Glutamatergic neuron (in vitro differentiated cells): ENCODE measurements around the gene CYBB. TPM values are rescaled to one million over a fixed set of nuclear protein-coding genes. Genes with fewer than 3 reads are reported as not detected.

Source experiments
- DNase-seq: peaks from one replicate; pipeline ENCODE4 v3.0.0; 2022
- H3K27ac Mint-ChIP-seq: one replicate; pipeline ENCODE4 v1.8.0; 2020; ENCODE audit warnings: mild to moderate bottlenecking, mixed read lengths, inconsistent platforms; ENCODE audit not compliant: unreplicated experiment
- H3K27me3 Mint-ChIP-seq: one replicate; pipeline ENCODE4 v1.8.0; 2020; ENCODE audit warnings: mild to moderate bottlenecking, moderate library complexity, mixed read lengths, inconsistent platforms; ENCODE audit not compliant: unreplicated experiment
- H3K36me3 Mint-ChIP-seq: one replicate; pipeline ENCODE4 v1.8.0; 2020; ENCODE audit warnings: mild to moderate bottlenecking, mixed read lengths, inconsistent platforms; ENCODE audit not compliant: unreplicated experiment
- H3K4me1 Mint-ChIP-seq: one replicate; pipeline ENCODE4 v1.8.0; 2020; ENCODE audit warnings: mild to moderate bottlenecking, low read depth, mixed read lengths, inconsistent platforms; ENCODE audit not compliant: unreplicated experiment
- H3K4me3 Mint-ChIP-seq: one replicate; pipeline ENCODE4 v1.8.0; 2020; ENCODE audit warnings: mild to moderate bottlenecking, mixed read lengths, inconsistent platforms; ENCODE audit not compliant: unreplicated experiment
- H3K9me3 Mint-ChIP-seq: one replicate; pipeline ENCODE4 v1.8.0; 2020; ENCODE audit warnings: mild to moderate bottlenecking, moderate library complexity, mixed read lengths, inconsistent platforms; ENCODE audit not compliant: unreplicated experiment
- CTCF ChIP-seq: fragments of 200-600 bp; sonication (generic); IDR thresholded peaks from one replicate; pipeline ENCODE4 v1.5.0; 2021; ENCODE audit not compliant: partially characterized antibody, unreplicated experiment
- total RNA-seq: library from RNA; stranded (reverse); fragmentation: NEBNext Ultra II Directional; extraction: Animal tissue kit (Norgen Biotek cat#: 25700); gene quantifications from one replicate; pipeline ENCODE4 v1.2.1, GENCODE V29; 2021; ENCODE audit not compliant: unreplicated experiment

The CYBB gene
- total RNA-seq, 1 donor from 2014 or later, result 0.61 TPM

- no peaks in the 10 kb centered on the region for H3K27me3 Mint-ChIP-seq
- no peak for DNase-seq
- no peak overlapping the region for H3K4me3 Mint-ChIP-seq
- H3K9me3 Mint-ChIP-seq, result no peaks in the 10 kb centered on the region
- H3K4me1 Mint-ChIP-seq, result no peaks in the 10 kb centered on the region
- H3K27ac Mint-ChIP-seq, result no peak overlapping the region
- no peaks in the 10 kb centered on the region for H3K36me3 Mint-ChIP-seq
- TF ChIP-seq CTCF, result no peak
Measured at GRCh38 chrX:37820646-37821045, 40.8 kb downstream of the CYBB start.

DNA sequence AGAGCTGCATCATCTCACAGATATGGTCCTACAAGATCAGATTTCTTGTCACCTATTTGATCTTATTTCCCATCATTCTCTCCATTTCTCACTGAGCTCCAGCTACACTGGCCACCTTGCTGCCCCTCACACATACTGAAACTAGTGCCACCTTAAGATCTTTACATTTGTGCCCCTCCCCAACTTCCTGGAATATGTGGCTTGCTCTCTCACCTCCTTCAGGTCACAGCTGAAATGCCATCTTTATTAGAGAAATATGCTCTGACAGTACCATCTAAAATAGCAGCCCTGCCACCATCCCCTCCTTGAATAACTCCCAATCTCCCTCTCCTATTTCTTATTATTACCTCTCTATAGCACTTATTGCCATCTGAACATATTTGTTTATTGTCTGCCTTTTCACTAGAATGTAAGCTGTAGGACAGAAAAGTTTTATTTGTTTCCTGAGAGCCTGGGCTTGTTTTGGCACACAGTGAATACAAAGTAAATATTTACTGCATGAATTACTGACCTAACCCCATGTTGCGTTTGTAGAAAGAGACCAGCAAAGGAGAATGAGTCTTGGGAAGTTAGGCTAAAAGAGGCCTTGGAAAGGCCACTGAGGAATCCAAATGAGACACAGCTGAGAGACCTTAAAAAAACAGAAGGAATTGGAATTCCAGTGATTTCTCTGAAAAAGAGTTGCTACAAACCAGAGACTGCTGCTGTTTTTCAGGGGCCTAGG is 44.8 kb downstream of the CYBB start:
- TF ChIP-seq CTCF, result no peak
- no peaks in the 10 kb centered on the region for H3K36me3 Mint-ChIP-seq
- H3K27me3 Mint-ChIP-seq, result no peaks in the 10 kb centered on the region
- H3K4me1 Mint-ChIP-seq, result peaks cover 5% of the 10 kb centered on the region
- H3K4me3 Mint-ChIP-seq, result no peak overlapping the region
- no peaks in the 10 kb centered on the region for H3K9me3 Mint-ChIP-seq
- no peak for DNase-seq
- H3K27ac Mint-ChIP-seq, result no peak overlapping the region

- DNase-seq, result peak; percentile 43
- peaks cover 5% of the 10 kb centered on the region for H3K4me1 Mint-ChIP-seq
- no peaks in the 10 kb centered on the region for H3K9me3 Mint-ChIP-seq
- no peak overlapping the region for H3K4me3 Mint-ChIP-seq
- H3K27ac Mint-ChIP-seq, result no peak overlapping the region
- peak; percentile 79 for TF ChIP-seq CTCF
- H3K36me3 Mint-ChIP-seq, result no peaks in the 10 kb centered on the region
- H3K27me3 Mint-ChIP-seq, result no peaks in the 10 kb centered on the region
Measured at GRCh38 chrX:37825215-37825842, 45.5 kb downstream of the CYBB start.

DNA sequence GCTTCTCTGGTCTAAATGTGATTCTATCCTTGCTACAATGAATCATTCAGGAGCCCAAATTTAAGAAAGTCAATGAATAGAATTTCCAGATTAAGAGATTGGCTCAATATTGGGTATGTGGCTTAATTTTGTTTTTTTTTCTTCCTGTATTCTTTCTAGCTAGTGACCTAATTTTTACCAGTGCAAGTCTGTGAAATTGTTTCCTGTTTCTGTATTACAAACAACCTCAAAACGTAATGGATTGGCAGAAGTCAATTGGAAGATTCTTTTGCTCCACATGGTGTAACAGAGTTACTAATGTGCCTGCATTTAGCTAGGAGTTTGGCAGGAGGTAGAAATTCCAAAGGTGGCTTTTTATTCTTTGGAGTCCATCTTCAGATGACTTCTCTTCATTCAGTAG is 49.9 kb downstream of the CYBB start:
- no peak for DNase-seq
- H3K27me3 Mint-ChIP-seq, result no peaks in the 10 kb centered on the region
- no peak overlapping the region for H3K27ac Mint-ChIP-seq
- H3K4me3 Mint-ChIP-seq, result no peak overlapping the region
- H3K9me3 Mint-ChIP-seq, result no peaks in the 10 kb centered on the region
- H3K36me3 Mint-ChIP-seq, result no peaks in the 10 kb centered on the region
- TF ChIP-seq CTCF, result no peak
- peaks cover 5% of the 10 kb centered on the region for H3K4me1 Mint-ChIP-seq

DNA sequence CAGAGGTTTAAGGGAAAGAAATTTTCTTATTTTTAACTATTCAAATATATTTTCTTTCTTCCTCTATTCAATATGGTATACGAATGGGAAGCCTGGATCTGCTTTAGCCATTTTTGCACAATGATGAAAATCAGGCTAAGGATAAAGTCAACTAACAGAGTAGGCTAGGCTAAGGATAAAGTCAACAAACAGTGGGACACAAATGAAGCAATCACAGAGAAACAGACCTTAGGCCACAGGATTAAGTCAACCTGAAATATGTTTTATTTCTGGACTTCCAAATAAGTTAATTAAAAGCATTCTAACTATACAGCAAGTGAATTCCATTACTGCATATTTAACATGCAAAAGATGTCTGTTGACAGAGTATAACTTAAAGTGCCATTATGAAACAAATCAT is 50.5 kb downstream of the CYBB start:
- no peak for TF ChIP-seq CTCF

More for the DNA sequence above, 50.5 kb downstream of the CYBB start:
- Mint-ChIP-seq H3K4me1 (peaks cover 5% of the 10 kb centered on the region), H3K36me3 (no peaks in the 10 kb centered on the region), H3K9me3 (no peaks in the 10 kb centered on the region), H3K4me3 (no peak overlapping the region), H3K27ac (no peak overlapping the region), H3K27me3 (no peaks in the 10 kb centered on the region)
- no peak for DNase-seq
